HepG2 (cell line): ENCODE data around the gene SCAMP3. TPM values are rescaled to one million over a fixed set of nuclear protein-coding genes. Genes with fewer than 3 reads are reported as not detected.
A peak's percentile ranks its signal among the peaks of the same experiment; 100 is the strongest.

Experiments
- ATRX ChIP-seq: sonication (generic); formaldehyde crosslinking; IDR thresholded peaks from 2 replicates; pipeline ENCODE4 v1.4.0; 2020; ENCODE audit warnings: missing genetic modification reagents, borderline replicate concordance
- EEA1 ChIP-seq: sonication (generic); formaldehyde crosslinking; IDR thresholded peaks from 2 replicates; pipeline ENCODE4 v1.5.1; 2020; ENCODE audit warnings: mild to moderate bottlenecking, missing genetic modification reagents, borderline replicate concordance
- EED ChIP-seq: sonication (generic); formaldehyde crosslinking; IDR thresholded peaks from 2 replicates; pipeline ENCODE4 v1.5.0; 2020; ENCODE audit warnings: mild to moderate bottlenecking, missing genetic modification reagents
- MBNL3 ChIP-seq: fragments of 250-450 bp; sonication (Bioruptor Pico); conservative IDR thresholded peaks from 2 replicates; pipeline ENCODE4 v1.8.0; 2022; ENCODE audit warnings: mild to moderate bottlenecking, inconsistent platforms
- NRL ChIP-seq: sonication (generic); formaldehyde crosslinking; IDR thresholded peaks from 2 replicates; pipeline ENCODE4 v1.5.0; 2020; ENCODE audit warnings: missing genetic modification reagents, mild to moderate bottlenecking, moderate library complexity, borderline replicate concordance
- REPIN1 ChIP-seq: sonication (generic); formaldehyde crosslinking; IDR thresholded peaks from 2 replicates; pipeline ENCODE4 v1.8.0; 2022; ENCODE audit warnings: missing genetic modification reagents, low read depth, mild to moderate bottlenecking, borderline replicate concordance
- TCF7L2 ChIP-seq: IDR thresholded peaks from 2 replicates; pipeline ENCODE4 v1.6.1; 2011; ENCODE audit warnings: mild to moderate bottlenecking, low read depth, low read length, moderate library complexity
- TP53 ChIP-seq: sonication (generic); formaldehyde crosslinking; conservative IDR thresholded peaks from 2 replicates; pipeline ENCODE4 v1.4.0; 2020; ENCODE audit warnings: missing genetic modification reagents
- ZBTB1 ChIP-seq: sonication (generic); formaldehyde crosslinking; IDR thresholded peaks from 2 replicates; pipeline ENCODE4 v1.4.0; 2020; ENCODE audit warnings: missing genetic modification reagents, borderline replicate concordance
- ZNF207 ChIP-seq: fragments of 450-650 bp; IDR thresholded peaks from 2 replicates; pipeline ENCODE4 v1.6.1; 2016; ENCODE audit warnings: antibody characterized with exemption, borderline replicate concordance
- ZNF30 ChIP-seq: sonication (generic); formaldehyde crosslinking; IDR thresholded peaks from 2 replicates; pipeline ENCODE4 v1.5.0; 2020; ENCODE audit warnings: mild to moderate bottlenecking, missing genetic modification reagents
- ZNF326 ChIP-seq: sonication (generic); formaldehyde crosslinking; IDR thresholded peaks from 2 replicates; pipeline ENCODE4 v1.4.0; 2020; ENCODE audit warnings: missing genetic modification reagents, borderline replicate concordance
- ZNF546 ChIP-seq: sonication (generic); formaldehyde crosslinking; conservative IDR thresholded peaks from 2 replicates; pipeline ENCODE4 v1.8.1; 2023; ENCODE audit warnings: mild to moderate bottlenecking, missing genetic modification reagents
- ZNF567 ChIP-seq: sonication (generic); formaldehyde crosslinking; IDR thresholded peaks from 2 replicates; pipeline ENCODE4 v1.8.1; 2023; ENCODE audit warnings: mild to moderate bottlenecking, missing genetic modification reagents, borderline replicate concordance
- ZNF589 ChIP-seq: sonication (generic); formaldehyde crosslinking; conservative IDR thresholded peaks from 2 replicates; pipeline ENCODE4 v1.8.0; 2022; ENCODE audit warnings: mild to moderate bottlenecking, moderate library complexity, missing genetic modification reagents
- ZNF777 ChIP-seq: sonication (generic); formaldehyde crosslinking; IDR thresholded peaks from 2 replicates; pipeline ENCODE4 v1.4.0; 2020; ENCODE audit warnings: missing genetic modification reagents
- polyA plus RNA-seq, 8 experiments: library from polyadenylated mRNA; depleted of rRNA in 3 of 8; stranded (reverse) in 7 of 8; unstranded in 1 of 8; fragments of >200 nt; fragmentation: Illumina TruSeq in 4 of 8; extraction: Trizol in 4 of 8; gene quantifications; 2 replicates each; pipeline versions ENCODE4 v1.2.1 to v1.2.3, GENCODE V29; 2011 to 2016; ENCODE audit warnings: low read depth in 4 of 8, missing spikeins in 1 of 8, mixed read lengths in 1 of 8; ENCODE audit not compliant: insufficient read depth in 1 of 8
- total RNA-seq, 5 experiments: library from RNA; depleted of rRNA; stranded (reverse); fragments of >200 nt; fragmentation: Illumina TruSeq; extraction: Trizol; gene quantifications; 2 replicates each; pipeline ENCODE4 v1.2.3, GENCODE V29; 2016; ENCODE audit warnings: low read depth in 1 of 5
- TF ChIP-seq, protein P1 (sequence below): IDR thresholded peaks from 2 replicates; pipeline ENCODE4 v1.6.1; 2016; ENCODE audit warnings: low read depth
- TF ChIP-seq, protein P2 (sequence below): sonication (generic); formaldehyde crosslinking; IDR thresholded peaks from 2 replicates; pipeline ENCODE4 v1.4.0; 2020; ENCODE audit warnings: missing genetic modification reagents
- TF ChIP-seq, protein P3 (sequence below): sonication (generic); formaldehyde crosslinking; IDR thresholded peaks from 2 replicates; pipeline ENCODE4 v1.8.0; 2022; ENCODE audit warnings: missing genetic modification reagents, mild to moderate bottlenecking, borderline replicate concordance
- TF ChIP-seq, protein P4 (sequence below): conservative IDR thresholded peaks from 2 replicates; pipeline ENCODE4 v1.6.1; 2018; ENCODE audit warnings: missing genetic modification reagents

SCAMP3 gene
- total and polyA plus RNA-seq, 2 of the 13 experiments (the other 11 are each of a cell fraction or from before 2014, with no cell fraction given) = 46.8 to 83.3 TPM

DNA sequence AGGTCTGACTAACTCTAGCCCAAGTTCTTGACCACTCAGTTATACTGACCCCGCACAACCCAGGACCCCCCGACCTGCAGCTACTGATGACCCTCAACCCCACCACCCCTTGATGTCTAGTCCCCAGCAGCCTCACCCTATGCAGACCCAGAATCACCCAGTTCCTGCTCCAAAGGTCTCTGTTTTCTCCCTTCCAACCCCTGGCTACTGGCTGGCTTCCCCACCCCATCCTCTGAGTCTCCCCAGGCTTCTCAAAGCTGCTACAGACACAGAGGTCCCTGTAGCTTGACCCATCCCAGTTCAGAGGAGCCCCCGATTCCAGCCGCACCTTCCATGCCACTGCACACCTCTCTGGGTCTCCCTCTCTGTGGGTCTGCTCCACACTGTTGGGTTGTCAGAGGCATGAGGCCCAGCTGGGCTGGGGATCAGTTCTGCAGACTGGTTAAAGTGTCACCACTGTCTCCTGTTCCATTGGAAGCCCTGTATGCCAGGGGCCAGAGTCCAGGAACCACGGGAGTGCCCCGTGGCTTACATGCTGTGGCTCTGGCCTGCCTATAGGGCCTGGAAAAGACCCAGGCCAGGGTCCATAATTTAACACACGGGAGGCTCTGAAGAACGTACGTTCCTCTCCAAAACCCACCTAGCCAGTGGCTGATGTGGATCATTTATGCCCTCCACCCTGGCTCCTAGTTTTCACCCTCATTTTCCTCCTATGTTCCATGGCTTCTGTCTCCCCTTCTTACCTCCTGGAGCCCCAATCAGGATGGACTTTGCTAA, 38.6 kb upstream of the SCAMP3 start (continued):
- TF ChIP-seq, protein P1, sequence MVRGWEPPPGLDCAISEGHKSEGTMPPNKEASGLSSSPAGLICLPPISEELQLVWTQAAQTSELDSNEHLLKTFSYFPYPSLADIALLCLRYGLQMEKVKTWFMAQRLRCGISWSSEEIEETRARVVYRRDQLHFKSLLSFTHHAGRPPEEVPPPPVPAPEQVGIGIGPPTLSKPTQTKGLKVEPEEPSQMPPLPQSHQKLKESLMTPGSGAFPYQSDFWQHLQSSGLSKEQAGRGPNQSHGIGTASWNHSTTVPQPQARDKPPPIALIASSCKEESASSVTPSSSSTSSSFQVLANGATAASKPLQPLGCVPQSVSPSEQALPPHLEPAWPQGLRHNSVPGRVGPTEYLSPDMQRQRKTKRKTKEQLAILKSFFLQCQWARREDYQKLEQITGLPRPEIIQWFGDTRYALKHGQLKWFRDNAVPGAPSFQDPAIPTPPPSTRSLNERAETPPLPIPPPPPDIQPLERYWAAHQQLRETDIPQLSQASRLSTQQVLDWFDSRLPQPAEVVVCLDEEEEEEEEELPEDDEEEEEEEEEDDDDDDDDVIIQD = peak; percentile 56; the same call in 1 of the 2 replicates
- TF ChIP-seq ZNF30 (CRISPR knock-in tag) (no peak), MBNL3 (CRISPR knock-in tag) (no peak), REPIN1 (peak; percentile 87; the same call in 1 of the 2 replicates), ZNF589 (CRISPR knock-in tag) (no peak), ZNF777 (no peak), ZNF326 (CRISPR knock-in tag) (no peak), NRL (CRISPR knock-in tag) (peak; percentile 87; the same call in 1 of the 2 replicates), ZNF546 (no peak), ATRX (CRISPR knock-in tag) (no peak), TCF7L2 (no peak), ZNF207 (no peak), EED (CRISPR knock-in tag) (no peak), ZNF567 (no peak), ZBTB1 (CRISPR knock-in tag) (no peak), TP53 (CRISPR knock-in tag) (peak; percentile 76; the same call in 1 of the 2 replicates), EEA1 (CRISPR knock-in tag) (peak; percentile 73; the same call in 1 of the 2 replicates)
- TF ChIP-seq, protein P2, sequence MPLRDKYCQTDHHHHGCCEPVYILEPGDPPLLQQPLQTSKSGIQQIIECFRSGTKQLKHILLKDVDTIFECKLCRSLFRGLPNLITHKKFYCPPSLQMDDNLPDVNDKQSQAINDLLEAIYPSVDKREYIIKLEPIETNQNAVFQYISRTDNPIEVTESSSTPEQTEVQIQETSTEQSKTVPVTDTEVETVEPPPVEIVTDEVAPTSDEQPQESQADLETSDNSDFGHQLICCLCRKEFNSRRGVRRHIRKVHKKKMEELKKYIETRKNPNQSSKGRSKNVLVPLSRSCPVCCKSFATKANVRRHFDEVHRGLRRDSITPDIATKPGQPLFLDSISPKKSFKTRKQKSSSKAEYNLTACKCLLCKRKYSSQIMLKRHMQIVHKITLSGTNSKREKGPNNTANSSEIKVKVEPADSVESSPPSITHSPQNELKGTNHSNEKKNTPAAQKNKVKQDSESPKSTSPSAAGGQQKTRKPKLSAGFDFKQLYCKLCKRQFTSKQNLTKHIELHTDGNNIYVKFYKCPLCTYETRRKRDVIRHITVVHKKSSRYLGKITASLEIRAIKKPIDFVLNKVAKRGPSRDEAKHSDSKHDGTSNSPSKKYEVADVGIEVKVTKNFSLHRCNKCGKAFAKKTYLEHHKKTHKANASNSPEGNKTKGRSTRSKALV (CRISPR knock-in tag) = peak; percentile 76; the same call in 1 of the 2 replicates
- TF ChIP-seq, protein P3, sequence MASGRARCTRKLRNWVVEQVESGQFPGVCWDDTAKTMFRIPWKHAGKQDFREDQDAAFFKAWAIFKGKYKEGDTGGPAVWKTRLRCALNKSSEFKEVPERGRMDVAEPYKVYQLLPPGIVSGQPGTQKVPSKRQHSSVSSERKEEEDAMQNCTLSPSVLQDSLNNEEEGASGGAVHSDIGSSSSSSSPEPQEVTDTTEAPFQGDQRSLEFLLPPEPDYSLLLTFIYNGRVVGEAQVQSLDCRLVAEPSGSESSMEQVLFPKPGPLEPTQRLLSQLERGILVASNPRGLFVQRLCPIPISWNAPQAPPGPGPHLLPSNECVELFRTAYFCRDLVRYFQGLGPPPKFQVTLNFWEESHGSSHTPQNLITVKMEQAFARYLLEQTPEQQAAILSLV = peak; percentile 91
- TF ChIP-seq, protein P4, sequence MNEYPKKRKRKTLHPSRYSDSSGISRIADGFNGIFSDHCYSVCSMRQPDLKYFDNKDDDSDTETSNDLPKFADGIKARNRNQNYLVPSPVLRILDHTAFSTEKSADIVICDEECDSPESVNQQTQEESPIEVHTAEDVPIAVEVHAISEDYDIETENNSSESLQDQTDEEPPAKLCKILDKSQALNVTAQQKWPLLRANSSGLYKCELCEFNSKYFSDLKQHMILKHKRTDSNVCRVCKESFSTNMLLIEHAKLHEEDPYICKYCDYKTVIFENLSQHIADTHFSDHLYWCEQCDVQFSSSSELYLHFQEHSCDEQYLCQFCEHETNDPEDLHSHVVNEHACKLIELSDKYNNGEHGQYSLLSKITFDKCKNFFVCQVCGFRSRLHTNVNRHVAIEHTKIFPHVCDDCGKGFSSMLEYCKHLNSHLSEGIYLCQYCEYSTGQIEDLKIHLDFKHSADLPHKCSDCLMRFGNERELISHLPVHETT (CRISPR knock-in tag) = 0 out of 2 replicates have a peak, but pooled peaks have one; percentile 33
